Measurements from ENCODE around the gene ATP2B1. TPM values are rescaled to one million over a fixed set of nuclear protein-coding genes. Genes with fewer than 3 reads are reported as not detected.

ATP2B1 gene
- total and polyA plus RNA-seq, 3 donors from 2014 or later = 32.1 to 142 (median 98.7) TPM

- 79 to 87% methylated on average over 1 of the region's 1 CpG for WGBS, 2 donors
- intact Hi-C loops (cut with DNase I; ENCODE audit: low total_unique reads) = no loop called here
- Histone ChIP-seq H3K36me3 (ENCODE audit: low read depth, missing control alignments) (no peaks in the 10 kb centered on the region), H3K4me3 (no peak overlapping the region), H3K27ac (no peak overlapping the region), H3K27me3 (no peaks in the 10 kb centered on the region), H3K9me3 (no peaks in the 10 kb centered on the region), H3K4me1 (no peaks in the 10 kb centered on the region)
- TF ChIP-seq CTCF (IDR thresholded peaks at IDR 0.05) = no peak
- TF ChIP-seq POLR2A (IDR thresholded peaks at IDR 0.05) = no peak
- DNase-seq = no peak
These were observed 43.7 kb upstream of the ATP2B1 start for GRCh38 chr12:89752341-89752740.

GRCh38 chr12:89750389-89751351 is 42.0 kb upstream of the ATP2B1 start:
- intact Hi-C loops (cut with DNase I; ENCODE audit: low total_unique reads) = no loop called here
- Histone ChIP-seq H3K4me1 (no peaks in the 10 kb centered on the region), H3K36me3 (ENCODE audit: low read depth, missing control alignments) (no peaks in the 10 kb centered on the region), H3K4me3 (no peak overlapping the region), H3K27ac (no peak overlapping the region), H3K9me3 (no peaks in the 10 kb centered on the region), H3K27me3 (no peaks in the 10 kb centered on the region)
- 74 to 78% methylated on average over 6 of the region's 6 CpGs for WGBS, 2 donors
- TF ChIP-seq CTCF (IDR thresholded peaks at IDR 0.05) = no peak
- no peak for TF ChIP-seq POLR2A (IDR thresholded peaks at IDR 0.05)
- no peak for DNase-seq

DNA sequence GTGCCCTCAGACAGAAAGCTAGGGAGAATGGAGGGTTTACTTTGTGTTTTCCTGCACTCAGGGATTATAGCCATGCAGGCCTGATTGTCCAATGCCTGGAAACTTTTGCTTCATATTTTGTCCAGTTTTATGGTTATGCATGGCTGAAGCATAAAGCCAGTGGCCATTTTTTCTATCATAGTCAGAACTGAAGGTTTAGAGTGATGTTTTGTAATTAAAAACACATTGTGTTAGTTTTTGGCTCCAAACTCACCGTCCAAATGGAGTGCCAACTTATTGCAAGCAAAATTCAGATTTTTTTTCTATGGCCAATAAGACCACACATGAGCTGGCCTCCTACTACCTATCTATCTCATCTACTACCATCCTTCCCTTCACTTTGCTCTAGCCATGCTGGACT is 40.2 kb upstream of the ATP2B1 start:
- TF ChIP-seq CTCF (IDR thresholded peaks at IDR 0.05) = no peak
- TF ChIP-seq POLR2A (IDR thresholded peaks at IDR 0.05) = no peak
- no peak overlapping the region for H3K4me3 ChIP-seq
- no peak overlapping the region for H3K27ac ChIP-seq
- no peaks in the 10 kb centered on the region for H3K27me3 ChIP-seq
- no peaks in the 10 kb centered on the region for H3K9me3 ChIP-seq
- no peaks in the 10 kb centered on the region for H3K36me3 ChIP-seq (ENCODE audit: low read depth, missing control alignments)
- WGBS, 2 donors = 100% methylated on average over 1 of the region's 1 CpG
- no peaks in the 10 kb centered on the region for H3K4me1 ChIP-seq
- intact Hi-C loops (cut with DNase I; ENCODE audit: low total_unique reads) = no loop called here
- DNase-seq = no peak

GRCh38 chr12:89745286-89745685 is 36.6 kb upstream of the ATP2B1 start:
- Histone ChIP-seq H3K4me3 (no peak overlapping the region), H3K9me3 (no peaks in the 10 kb centered on the region), H3K4me1 (no peaks in the 10 kb centered on the region), H3K27me3 (no peaks in the 10 kb centered on the region), H3K36me3 (ENCODE audit: low read depth, missing control alignments) (no peaks in the 10 kb centered on the region), H3K27ac (no peak overlapping the region)
- 56 to 63% methylated on average over 2 of the region's 2 CpGs for WGBS, 2 donors
- TF ChIP-seq CTCF (IDR thresholded peaks at IDR 0.05) (no peak), POLR2A (IDR thresholded peaks at IDR 0.05) (no peak)
- no peak for DNase-seq
- intact Hi-C loops (cut with DNase I; ENCODE audit: low total_unique reads) = no loop called here
